Central memory CD8-positive, alpha-beta T cell (primary cell): Measurements from ENCODE around the gene KDM5C.

ENCODE experiments used
- ATAC-seq: fragments of 150-1000 bp; cut with Tn5 transposase; replicated peaks from 2 replicates; pipeline ENCODE4 v1.10.0; 2022; ENCODE audit warnings: mild to moderate bottlenecking, moderate FRiP score, moderate number of reproducible peaks; ENCODE audit not compliant: poor library complexity, severe bottlenecking; ENCODE audit errors: extremely low read depth
- DNase-seq, 2 donors: peaks; one replicate each; pipeline ENCODE4 v3.0.0; 2021; ENCODE audit warnings: low spot score in 2 of 2
- H3K27ac Mint-ChIP-seq: one replicate; pipeline ENCODE4 v1.8.0; 2022; ENCODE audit warnings: low read depth, mild to moderate bottlenecking, moderate library complexity, mixed read lengths
- H3K27me3 Mint-ChIP-seq: one replicate; pipeline ENCODE4 v1.8.0; 2022; ENCODE audit warnings: mixed read lengths
- H3K36me3 Mint-ChIP-seq: one replicate; pipeline ENCODE4 v1.8.0; 2022; ENCODE audit warnings: mild to moderate bottlenecking, moderate library complexity, mixed read lengths; ENCODE audit not compliant: insufficient read depth
- H3K4me1 Mint-ChIP-seq: one replicate; pipeline ENCODE4 v1.8.0; 2022; ENCODE audit warnings: mixed read lengths
- H3K4me3 Mint-ChIP-seq: one replicate; pipeline ENCODE4 v1.8.0; 2022; ENCODE audit warnings: mild to moderate bottlenecking, moderate library complexity, mixed read lengths
- H3K9me3 Mint-ChIP-seq: one replicate; pipeline ENCODE4 v1.8.0; 2022; ENCODE audit warnings: mixed read lengths

The KDM5C gene

DNA sequence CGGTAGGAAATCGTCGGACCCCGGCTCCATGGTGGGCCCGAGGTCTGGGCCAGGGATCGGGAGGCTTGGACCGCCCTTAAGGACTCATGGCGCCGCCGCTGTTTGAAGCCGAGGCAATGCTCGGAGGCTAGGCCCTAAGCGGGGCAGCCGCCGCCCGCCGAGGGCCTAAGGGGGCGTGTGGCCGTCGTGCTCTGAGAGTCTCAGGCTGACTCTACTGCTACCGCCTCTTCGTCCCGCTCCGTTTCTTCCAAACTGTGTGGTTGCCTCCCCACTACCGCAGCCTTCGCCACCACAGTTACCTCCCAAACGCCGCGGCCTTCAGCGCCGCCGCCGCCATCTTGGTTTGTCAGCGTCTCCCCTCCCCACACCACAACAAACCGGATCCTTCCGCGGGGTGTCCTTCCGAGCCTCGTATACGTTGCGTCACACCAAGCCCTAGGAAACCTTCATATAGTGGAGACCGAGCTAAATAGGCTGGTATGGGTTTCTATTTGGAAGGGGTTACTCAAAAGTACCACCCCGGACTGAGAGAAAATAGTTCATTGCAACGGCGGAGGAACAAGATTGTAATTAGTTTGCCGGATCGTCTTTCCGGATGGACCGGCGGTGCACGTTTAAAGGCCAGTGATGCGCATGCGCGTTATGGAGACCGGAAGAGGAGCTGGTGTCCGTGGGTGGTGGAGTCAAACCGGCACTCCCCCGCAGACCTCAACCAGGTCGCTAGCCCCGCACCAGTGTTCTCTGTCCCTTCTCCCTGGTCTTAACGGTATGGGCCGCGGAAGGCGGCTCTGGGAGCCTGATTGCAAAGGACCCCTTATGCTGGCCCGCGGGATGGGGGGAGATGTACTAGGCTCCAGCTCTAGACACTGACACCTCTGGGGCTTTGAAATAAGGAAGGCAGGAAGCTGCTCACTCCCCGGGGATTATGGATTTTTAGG lies at the start of gene KDM5C:
TSS of gene KDM5C (minus strand) at position 348 of the 938 bp plus-strand sequence. CDS start at position 30, 318 bp downstream.
- ATAC-seq = peak; percentile 72
- Mint-ChIP-seq H3K4me3 (peak within 1 kb of the TSS; percentile 97), H3K27ac (peak within 1 kb of the TSS; percentile 98), H3K36me3 (peaks cover 18% of the 10 kb centered on the region), H3K4me1 (peaks cover 26% of the 10 kb centered on the region), H3K27me3 (no peaks in the 10 kb centered on the region), H3K9me3 (no peaks in the 10 kb centered on the region)
- peak; percentile 66 to 79 for DNase-seq

DNA sequence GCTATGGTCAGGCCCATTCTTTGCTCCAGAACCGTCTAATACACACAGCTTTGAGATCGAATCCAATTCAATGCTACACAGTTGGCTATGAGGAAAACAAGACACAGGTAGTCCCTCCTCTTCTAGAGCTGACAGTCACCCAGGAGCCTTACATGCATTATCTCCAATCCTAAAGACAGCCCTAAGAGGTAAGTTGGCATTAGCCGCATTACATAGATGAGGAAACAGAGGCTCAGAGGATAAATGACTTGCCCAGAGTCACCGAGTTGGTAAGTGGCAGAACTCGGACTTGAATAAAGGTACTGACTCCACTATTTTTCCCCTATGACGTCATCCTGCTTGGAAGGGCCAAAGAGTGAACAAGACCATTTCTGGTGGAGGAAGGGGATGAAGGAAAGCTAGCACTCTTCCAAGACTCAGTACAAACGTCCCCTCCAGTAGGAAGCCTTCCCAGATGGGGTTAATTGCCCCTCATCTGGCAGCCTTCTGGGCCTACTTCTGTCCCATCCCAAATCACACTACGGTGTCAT lies 47.9 kb upstream of the KDM5C start:
- Mint-ChIP-seq H3K27ac (no peak overlapping the region), H3K27me3 (no peaks in the 10 kb centered on the region), H3K9me3 (no peaks in the 10 kb centered on the region), H3K4me1 (no peaks in the 10 kb centered on the region), H3K36me3 (peaks cover 2% of the 10 kb centered on the region), H3K4me3 (no peak overlapping the region)
- DNase-seq = no peak
- no peak for ATAC-seq

DNA sequence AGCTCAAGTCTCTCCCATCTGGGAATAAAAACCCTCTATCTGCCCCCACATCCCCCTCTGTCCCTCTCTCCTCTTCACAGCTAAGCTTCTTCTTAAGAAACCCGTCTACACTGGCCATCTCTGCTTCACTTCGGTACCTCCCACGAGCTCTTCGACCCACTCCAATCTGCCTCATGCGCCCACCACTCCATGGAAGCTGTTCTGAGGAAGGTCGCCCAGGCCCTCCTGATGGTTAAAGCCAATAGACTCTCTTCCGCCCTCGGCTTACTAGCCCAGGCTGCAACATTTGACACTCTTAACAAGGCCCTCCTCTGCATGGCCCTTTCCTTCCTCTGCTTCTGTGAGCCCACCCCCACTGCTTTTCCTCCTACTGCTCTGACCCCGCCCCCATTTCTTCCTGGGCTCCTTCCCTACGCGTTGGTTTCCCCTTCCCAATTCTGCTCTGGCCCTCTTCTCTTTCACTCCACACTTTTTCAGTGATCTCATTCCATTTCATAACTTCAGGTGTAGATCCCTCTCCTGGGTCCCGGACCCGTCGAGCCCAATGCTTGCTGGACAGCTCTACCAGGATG lies 44.6 kb upstream of the KDM5C start:
- no peak for ATAC-seq
- H3K27me3 Mint-ChIP-seq = no peaks in the 10 kb centered on the region
- H3K4me3 Mint-ChIP-seq = no peak overlapping the region
- H3K4me1 Mint-ChIP-seq = no peaks in the 10 kb centered on the region
- H3K9me3 Mint-ChIP-seq = no peaks in the 10 kb centered on the region
- DNase-seq = no peak
- no peak overlapping the region for H3K27ac Mint-ChIP-seq
- H3K36me3 Mint-ChIP-seq = no peaks in the 10 kb centered on the region

GRCh38 chrX:53268173-53268572 lies 43.2 kb upstream of the KDM5C start:
- Mint-ChIP-seq H3K9me3 (no peaks in the 10 kb centered on the region), H3K36me3 (no peaks in the 10 kb centered on the region), H3K27ac (no peak overlapping the region), H3K27me3 (no peaks in the 10 kb centered on the region), H3K4me1 (peaks cover 14% of the 10 kb centered on the region), H3K4me3 (no peak overlapping the region)
- DNase-seq (no peak), ATAC-seq (no peak)

DNA sequence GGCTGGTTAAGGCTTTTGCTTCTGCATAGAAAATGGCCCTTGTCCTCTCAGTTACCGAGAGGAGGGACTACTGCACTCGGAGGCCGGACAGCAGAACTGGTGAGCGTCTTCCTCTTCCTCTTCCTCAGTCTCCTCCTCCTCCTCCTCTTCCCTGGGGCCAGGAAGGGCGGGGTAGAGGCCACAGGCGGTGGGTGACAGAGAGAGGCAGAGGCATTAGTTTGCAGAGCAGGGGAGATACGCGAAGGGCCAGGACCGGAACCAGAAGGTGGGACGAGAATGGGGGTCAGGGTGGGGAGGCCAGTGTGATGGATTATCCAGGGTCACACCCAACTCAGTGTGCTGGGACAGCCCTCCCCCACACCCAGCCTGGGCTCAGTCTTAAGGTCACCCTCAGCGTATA lies 41.9 kb upstream of the KDM5C start:
- no peak overlapping the region for H3K27ac Mint-ChIP-seq
- no peaks in the 10 kb centered on the region for H3K9me3 Mint-ChIP-seq
- no peaks in the 10 kb centered on the region for H3K36me3 Mint-ChIP-seq
- no peaks in the 10 kb centered on the region for H3K27me3 Mint-ChIP-seq
- no peak overlapping the region for H3K4me3 Mint-ChIP-seq
- no peak for DNase-seq
- no peak for ATAC-seq
- peaks cover 24% of the 10 kb centered on the region for H3K4me1 Mint-ChIP-seq

DNA sequence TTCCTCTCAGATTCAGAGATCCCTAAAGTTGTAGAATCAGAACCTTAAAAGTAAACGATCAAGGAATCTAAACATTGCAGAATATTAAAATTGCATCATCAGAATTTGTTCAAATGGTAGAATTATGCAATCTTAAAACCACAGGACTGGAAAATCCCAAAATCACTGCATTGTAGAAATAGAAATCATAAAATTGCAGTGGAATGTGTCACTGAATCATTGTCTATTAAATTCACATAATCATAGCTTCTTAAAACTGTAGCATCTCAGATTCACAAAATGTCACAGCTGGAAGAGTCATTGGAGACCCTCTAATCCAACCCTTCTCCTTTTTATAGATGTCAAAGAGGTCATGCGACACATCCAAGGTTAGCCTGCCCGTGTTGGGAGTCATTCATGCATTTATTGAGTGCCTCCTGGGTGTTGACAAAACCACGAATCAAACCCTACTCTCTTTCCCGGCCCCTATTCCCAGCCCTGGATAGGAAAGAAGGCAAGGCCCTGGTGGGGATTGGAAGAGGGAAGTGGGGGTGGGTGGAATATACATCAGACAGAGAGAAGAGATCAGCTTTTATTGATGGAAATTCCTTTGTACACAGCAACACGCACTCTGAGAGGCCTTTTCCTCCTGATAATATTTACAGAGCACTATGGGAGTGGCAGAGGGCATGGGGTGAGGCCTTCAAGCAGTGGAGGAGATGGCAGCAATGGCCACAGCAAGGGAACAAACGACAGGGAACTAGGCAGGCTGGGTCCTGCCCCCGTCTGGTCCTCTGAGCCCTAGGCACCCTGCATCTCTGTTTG lies 41.0 kb upstream of the KDM5C start:
- Mint-ChIP-seq H3K27me3 (no peaks in the 10 kb centered on the region), H3K4me3 (no peak overlapping the region), H3K27ac (no peak overlapping the region), H3K9me3 (no peaks in the 10 kb centered on the region), H3K4me1 (peaks cover 32% of the 10 kb centered on the region), H3K36me3 (no peaks in the 10 kb centered on the region)
- ATAC-seq (no peak), DNase-seq (no peak)

GRCh38 chrX:53263597-53264094 lies 38.6 kb upstream of the KDM5C start:
- peaks cover 32% of the 10 kb centered on the region for H3K4me1 Mint-ChIP-seq

DNA sequence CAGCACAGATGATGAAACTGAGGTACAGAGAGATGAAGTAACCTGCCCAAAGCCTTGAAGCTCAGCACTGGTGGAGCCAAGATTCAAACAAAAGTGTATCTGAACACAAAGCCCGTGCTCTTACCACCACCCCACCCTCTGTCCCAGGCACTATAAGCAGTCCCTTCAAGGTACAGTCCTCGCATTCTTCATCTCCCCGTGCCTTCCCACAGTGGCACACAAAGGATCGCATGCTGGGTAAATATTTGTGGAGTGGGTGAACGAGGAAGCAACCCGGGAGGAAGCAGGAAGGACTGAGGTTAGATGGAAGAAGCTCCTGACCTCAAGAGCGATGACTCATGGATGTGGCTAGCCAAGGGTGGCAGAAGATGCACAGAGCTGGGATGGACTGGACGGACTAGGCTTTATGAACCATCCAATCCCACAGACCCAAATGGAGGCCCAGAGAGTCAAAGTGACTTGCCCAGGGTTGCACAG lies 37.9 kb upstream of the KDM5C start:
- ATAC-seq (peak; percentile 14), DNase-seq (no peak)
- Mint-ChIP-seq H3K4me1 (peaks cover 32% of the 10 kb centered on the region), H3K36me3 (peaks cover under 1% of the 10 kb centered on the region), H3K27ac (no peak overlapping the region), H3K4me3 (no peak overlapping the region), H3K27me3 (no peaks in the 10 kb centered on the region), H3K9me3 (no peaks in the 10 kb centered on the region)

More at GRCh38 chrX:53263597-53264094, 38.6 kb upstream of the KDM5C start:
- Mint-ChIP-seq H3K4me3 (no peak overlapping the region), H3K36me3 (no peaks in the 10 kb centered on the region), H3K9me3 (no peaks in the 10 kb centered on the region), H3K27me3 (no peaks in the 10 kb centered on the region), H3K27ac (no peak overlapping the region)
- no peak for ATAC-seq
- DNase-seq = no peak

DNA sequence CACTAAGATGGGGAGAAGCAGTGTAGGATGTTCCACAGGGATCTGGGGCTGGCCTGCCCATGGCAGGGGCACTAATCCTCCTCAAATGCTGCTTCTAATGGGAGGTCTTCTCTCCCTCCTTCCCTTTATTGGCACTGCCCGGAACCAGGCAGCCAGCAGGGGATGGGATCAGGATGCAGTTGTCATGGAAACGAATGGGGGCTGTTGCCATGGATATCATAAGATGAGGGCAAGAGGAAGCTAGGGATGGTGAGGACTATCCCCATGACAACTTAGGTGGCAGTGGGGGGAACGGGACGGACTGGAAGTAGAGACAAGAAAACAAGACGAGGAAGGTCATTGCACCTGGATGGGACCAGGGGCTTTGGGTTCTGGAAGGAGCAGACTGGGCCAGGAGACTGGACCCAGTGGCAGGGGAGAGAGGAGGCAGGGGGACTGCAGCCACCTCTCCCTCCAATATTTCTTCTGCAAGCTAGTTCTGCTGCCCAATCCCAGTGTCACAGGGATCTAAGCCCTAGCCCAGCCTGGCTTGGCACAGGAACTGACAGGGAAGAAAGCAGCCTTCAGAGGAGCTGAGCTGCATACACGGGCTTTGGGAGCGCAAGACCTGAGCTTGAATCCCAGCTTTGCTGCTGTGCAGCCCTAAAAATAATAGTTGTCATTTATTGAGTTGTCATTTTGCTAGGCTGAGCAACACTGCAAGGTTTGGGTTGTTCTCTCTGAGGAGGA lies 37.3 kb upstream of the KDM5C start:
- Mint-ChIP-seq H3K36me3 (peaks cover 2% of the 10 kb centered on the region), H3K9me3 (no peaks in the 10 kb centered on the region), H3K27ac (peak overlapping the region; percentile 11), H3K4me3 (peak overlapping the region; percentile 25), H3K4me1 (peaks cover 32% of the 10 kb centered on the region), H3K27me3 (no peaks in the 10 kb centered on the region)
- DNase-seq = no peak
- ATAC-seq = no peak

DNA sequence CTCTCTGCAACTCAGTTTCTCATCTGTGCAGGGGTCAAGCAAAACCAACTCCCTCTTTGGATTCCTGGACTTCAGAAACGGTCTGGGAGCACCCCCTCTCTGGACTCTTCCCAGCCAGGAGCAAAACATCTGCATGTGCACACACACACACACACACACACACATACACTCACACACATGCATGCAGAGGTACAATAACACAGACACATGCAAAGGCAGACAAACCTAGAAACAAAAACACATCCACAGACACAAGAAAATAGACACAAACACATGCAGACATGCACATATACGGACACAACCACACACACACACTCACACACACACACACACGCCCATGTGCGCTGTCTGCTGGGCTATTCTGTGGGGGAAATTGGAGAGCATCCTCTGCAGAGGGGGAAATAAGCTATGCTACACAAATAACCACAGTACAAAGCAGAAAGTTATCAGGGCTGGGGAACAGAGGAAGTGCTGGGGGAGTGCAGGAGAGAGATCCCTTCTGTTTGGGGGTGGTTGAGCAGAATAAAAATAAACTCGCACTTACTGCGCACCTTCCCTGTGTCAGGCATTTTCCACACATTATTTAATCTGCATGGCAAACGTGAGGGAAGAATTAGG lies 36.5 kb upstream of the KDM5C start:
- no peaks in the 10 kb centered on the region for H3K27me3 Mint-ChIP-seq
- no peaks in the 10 kb centered on the region for H3K9me3 Mint-ChIP-seq
- peak overlapping the region; percentile 25 for H3K4me3 Mint-ChIP-seq
- peaks cover 32% of the 10 kb centered on the region for H3K4me1 Mint-ChIP-seq
- DNase-seq = no peak
- H3K27ac Mint-ChIP-seq = peak overlapping the region; percentile 11
- no peak for ATAC-seq
- H3K36me3 Mint-ChIP-seq = peaks cover 2% of the 10 kb centered on the region

DNA sequence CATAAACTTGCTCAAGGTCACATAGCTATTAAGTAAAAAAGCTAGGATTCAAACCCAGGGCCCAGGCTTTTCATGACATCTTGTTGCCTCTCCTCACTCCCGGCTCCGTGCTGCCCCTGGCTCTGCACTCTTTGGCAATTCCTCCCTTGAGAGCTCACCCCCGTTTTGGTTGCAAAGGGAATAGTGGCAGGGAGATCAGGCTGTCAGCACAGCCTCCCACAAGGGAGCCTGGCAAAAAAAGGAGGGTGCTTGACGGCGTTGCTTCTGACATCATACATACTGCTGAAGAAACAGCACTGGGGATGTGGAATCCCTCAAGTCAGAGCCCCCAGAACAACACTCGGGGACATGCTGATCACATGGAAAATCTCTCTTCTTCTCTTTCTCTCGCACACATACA lies 35.8 kb upstream of the KDM5C start:
- DNase-seq (no peak), ATAC-seq (no peak)
- Mint-ChIP-seq H3K9me3 (no peaks in the 10 kb centered on the region), H3K27me3 (no peaks in the 10 kb centered on the region), H3K4me3 (no peak overlapping the region), H3K27ac (no peak overlapping the region), H3K36me3 (peaks cover 2% of the 10 kb centered on the region), H3K4me1 (peaks cover 32% of the 10 kb centered on the region)
